Stomach (tissue), 9 donors: ENCODE measurements around the gene C1orf141. TPM values are rescaled to one million over a fixed set of nuclear protein-coding genes. Genes with fewer than 3 reads are reported as not detected.

Experiments used
- DNase-seq, 2 donors: peaks; one replicate each; pipeline versions ENCODE4 v3.0.0 to v3.0.0-alpha.2; 2013 to 2019
- H3K27ac ChIP-seq, 5 donors: fragments of 200-600 bp in 4 of 5; sonication (generic) in 4 of 5; one replicate each; pipeline ENCODE4 v1.5.1; 2013 to 2019; ENCODE audit warnings: mild to moderate bottlenecking in 1 of 5, moderate library complexity in 1 of 5
- H3K27me3 ChIP-seq, 3 donors: fragments of 200-600 bp; sonication (generic); one replicate each; pipeline ENCODE4 v1.5.1; 2017 to 2019; ENCODE audit warnings: mixed run types in 1 of 3
- H3K36me3 ChIP-seq, 4 donors: fragments of 200-600 bp; sonication (generic); 1 replicate in 3 of 4; 2 replicates in 1 of 4; pipeline ENCODE4 v1.5.1; 2016 to 2019
- H3K4me1 ChIP-seq, 4 donors: fragments of 200-600 bp; sonication (generic); one replicate each; pipeline ENCODE4 v1.5.1; 2016 to 2019
- H3K4me3 ChIP-seq, 4 donors: fragments of 200-600 bp; sonication (generic) in 3 of 4; one replicate each; pipeline ENCODE4 v1.5.1; 2016 to 2019; ENCODE audit warnings: mild to moderate bottlenecking in 1 of 4
- H3K9me3 ChIP-seq, 4 donors: fragments of 200-600 bp; sonication (generic); one replicate each; pipeline ENCODE4 v1.5.1; 2016 to 2019
- EP300 ChIP-seq: sonication (generic); formaldehyde crosslinking; IDR thresholded peaks from one replicate; pipeline ENCODE4 v1.6.1; 2017; ENCODE audit warnings: antibody characterized with exemption
- POLR2A ChIP-seq, 4 donors: fragments of 450-650 bp; IDR thresholded peaks; one replicate each; pipeline ENCODE4 v1.6.1; 2016; ENCODE audit warnings: antibody characterized with exemption in 4 of 4, control low read depth in 2 of 4, mild to moderate bottlenecking in 1 of 4, moderate library complexity in 1 of 4
- POLR2AphosphoS5 ChIP-seq, 3 donors: sonication (generic); formaldehyde crosslinking; IDR thresholded peaks; one replicate each; pipeline ENCODE4 v1.6.1; 2016; ENCODE audit warnings: antibody characterized with exemption in 3 of 3
- WGBS, 5 donors: extraction: QIAGEN DNeasy Blood & Tissue Kit in 3 of 5; methylation state at CpG; one replicate each; pipeline versions ENCODE4 v1.1.5 to v1.1.7; 2013 to 2018; 5-methylcytosine and 5-hydroxymethylcytosine counted together
- intact Hi-C: fragments of 100-400 bp; cut with DNase I; formaldehyde crosslinking; loops from one replicate; pipeline ENCODE4 v1.15.1; 2023; ENCODE audit warnings: low total_unique reads
- polyA plus RNA-seq, 3 donors: library from polyadenylated mRNA; stranded (reverse); fragments of 200-250 nt; gene quantifications; one replicate each; pipeline ENCODE4 v1.2.3, GENCODE V29; 2013
- total RNA-seq, 5 donors: library from RNA; depleted of rRNA; stranded (reverse); fragments of >200 nt; gene quantifications; one replicate each; pipeline versions ENCODE4 v1.1.0 to v1.2.3, GENCODE V29; 2014 to 2016
- TF ChIP-seq, protein P1 (sequence below), 7 experiments: fragments of 450-650 bp in 4 of 7; fragments of 200-600 bp in 3 of 7; sonication (generic) in 3 of 7; IDR thresholded peaks; one replicate each; pipeline ENCODE4 v1.5.1; 2016 to 2019; ENCODE audit warnings: antibody characterized with exemption in 7 of 7, control low read depth in 2 of 7, mild to moderate bottlenecking in 1 of 7
- donor health status: healthy with polysubstance abuse.
- donor health status: Bipolar disorder and iron deficiency.
- donor health status: healthy.

The C1orf141 gene
- total and polyA plus RNA-seq, 8 donors = not detected

- no peaks in the 10 kb centered on the region for H3K27me3 ChIP-seq
- TF ChIP-seq, protein P1, sequence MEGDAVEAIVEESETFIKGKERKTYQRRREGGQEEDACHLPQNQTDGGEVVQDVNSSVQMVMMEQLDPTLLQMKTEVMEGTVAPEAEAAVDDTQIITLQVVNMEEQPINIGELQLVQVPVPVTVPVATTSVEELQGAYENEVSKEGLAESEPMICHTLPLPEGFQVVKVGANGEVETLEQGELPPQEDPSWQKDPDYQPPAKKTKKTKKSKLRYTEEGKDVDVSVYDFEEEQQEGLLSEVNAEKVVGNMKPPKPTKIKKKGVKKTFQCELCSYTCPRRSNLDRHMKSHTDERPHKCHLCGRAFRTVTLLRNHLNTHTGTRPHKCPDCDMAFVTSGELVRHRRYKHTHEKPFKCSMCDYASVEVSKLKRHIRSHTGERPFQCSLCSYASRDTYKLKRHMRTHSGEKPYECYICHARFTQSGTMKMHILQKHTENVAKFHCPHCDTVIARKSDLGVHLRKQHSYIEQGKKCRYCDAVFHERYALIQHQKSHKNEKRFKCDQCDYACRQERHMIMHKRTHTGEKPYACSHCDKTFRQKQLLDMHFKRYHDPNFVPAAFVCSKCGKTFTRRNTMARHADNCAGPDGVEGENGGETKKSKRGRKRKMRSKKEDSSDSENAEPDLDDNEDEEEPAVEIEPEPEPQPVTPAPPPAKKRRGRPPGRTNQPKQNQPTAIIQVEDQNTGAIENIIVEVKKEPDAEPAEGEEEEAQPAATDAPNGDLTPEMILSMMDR (IDR thresholded peaks at IDR 0.05) = no peak
- TF ChIP-seq POLR2AphosphoS5 (IDR thresholded peaks at IDR 0.05) (no peak), EP300 (no peak), POLR2A (IDR thresholded peaks at IDR 0.05) (no peak)
- H3K36me3 ChIP-seq = no peaks in the 10 kb centered on the region
- no peak overlapping the region for H3K27ac ChIP-seq
- intact Hi-C loops = no loop called here
- peaks cover 0 to 7% (median 0%) of the 10 kb centered on the region in 4 donors for H3K9me3 ChIP-seq
- no peak overlapping the region for H3K4me3 ChIP-seq
- DNase-seq = no peak
- WGBS, 5 donors = 90 to 92% (median 92%) methylated on average over 2 of the region's 2 CpGs
- no peaks in the 10 kb centered on the region for H3K4me1 ChIP-seq
Measured at GRCh38 chr1:67094191-67094590, 40.6 kb downstream of the C1orf141 start.

- WGBS, 5 donors = 84 to 95% (median 95%) methylated on average over 1 of the region's 1 CpG
- H3K27me3 ChIP-seq = no peaks in the 10 kb centered on the region
- intact Hi-C loops = no loop called here
- H3K27ac ChIP-seq = no peak overlapping the region
- no peaks in the 10 kb centered on the region for H3K4me1 ChIP-seq
- DNase-seq = no peak
- H3K4me3 ChIP-seq = no peak overlapping the region
- H3K36me3 ChIP-seq = no peaks in the 10 kb centered on the region
- peaks cover 0 to 8% (median 0%) of the 10 kb centered on the region in 4 donors for H3K9me3 ChIP-seq
- TF ChIP-seq EP300 = no peak
- no peak for TF ChIP-seq POLR2A (IDR thresholded peaks at IDR 0.05)
Measured at GRCh38 chr1:67089685-67090208, 45.0 kb downstream of the C1orf141 start.

GRCh38 chr1:67088440-67088839 lies 46.3 kb downstream of the C1orf141 start:
- Histone ChIP-seq H3K9me3 (peaks cover 0 to 8% (median 0%) of the 10 kb centered on the region in 4 donors), H3K36me3 (no peaks in the 10 kb centered on the region), H3K27ac (no peak overlapping the region), H3K27me3 (no peaks in the 10 kb centered on the region), H3K4me3 (no peak overlapping the region), H3K4me1 (no peaks in the 10 kb centered on the region)
- 91 to 100% (median 100%) methylated on average over 1 of the region's 1 CpG for WGBS, 5 donors
- DNase-seq = no peak
- intact Hi-C loops = no loop called here
- TF ChIP-seq EP300 (no peak), POLR2AphosphoS5 (IDR thresholded peaks at IDR 0.05) (no peak), POLR2A (IDR thresholded peaks at IDR 0.05) (no peak)
- TF ChIP-seq, protein P1 (IDR thresholded peaks at IDR 0.05) = no peak

- WGBS, 5 donors = 36 to 54% (median 45%) methylated on average over 2 of the region's 2 CpGs
- Histone ChIP-seq H3K36me3 (no peaks in the 10 kb centered on the region), H3K9me3 (peaks cover 0 to 8% (median 0%) of the 10 kb centered on the region in 4 donors), H3K27ac (no peak overlapping the region), H3K27me3 (no peaks in the 10 kb centered on the region), H3K4me1 (no peaks in the 10 kb centered on the region), H3K4me3 (no peak overlapping the region)
- no peak for DNase-seq
- intact Hi-C loops = no loop called here
- TF ChIP-seq EP300 (no peak), POLR2A (IDR thresholded peaks at IDR 0.05) (no peak), POLR2AphosphoS5 (IDR thresholded peaks at IDR 0.05) (no peak)
- TF ChIP-seq, protein P1 (IDR thresholded peaks at IDR 0.05) = no peak
Measured at GRCh38 chr1:67085326-67085725, 49.4 kb downstream of the C1orf141 start.

GRCh38 chr1:67084765-67085318 lies 49.9 kb downstream of the C1orf141 start:
- no peaks in the 10 kb centered on the region for H3K27me3 ChIP-seq
- TF ChIP-seq POLR2A (IDR thresholded peaks at IDR 0.05) (no peak), EP300 (no peak), POLR2AphosphoS5 (IDR thresholded peaks at IDR 0.05) (no peak)
- TF ChIP-seq, protein P1 (IDR thresholded peaks at IDR 0.05) = no peak
- no peak for DNase-seq
- no peaks in the 10 kb centered on the region for H3K36me3 ChIP-seq
- H3K4me1 ChIP-seq = no peaks in the 10 kb centered on the region
- H3K4me3 ChIP-seq = no peak overlapping the region
- intact Hi-C loops = no loop called here
- no peak overlapping the region for H3K27ac ChIP-seq
- H3K9me3 ChIP-seq = peaks cover 0 to 8% (median 0%) of the 10 kb centered on the region in 4 donors
- 90 to 98% (median 95%) methylated on average over 4 to 7 of the region's 9 CpGs for WGBS, 5 donors
